Neutrophil (primary cell): ENCODE results near the gene NBDY.
"Not testable (repeated sequence)": the region's sequence is repeated elsewhere in the genome, so short reads cannot be mapped to it uniquely, and the experiment has no call there.

Experiments
- H3K27ac ChIP-seq: fragments of 200-600 bp; sonication (generic); 2 replicates; pipeline ENCODE4 v1.5.1; 2016; ENCODE audit warnings: mild to moderate bottlenecking, moderate library complexity
- H3K27me3 ChIP-seq: fragments of 200-600 bp; sonication (generic); 2 replicates; pipeline ENCODE4 v1.6.0; 2016; ENCODE audit warnings: mild to moderate bottlenecking
- H3K36me3 ChIP-seq: fragments of 200-600 bp; sonication (generic); 2 replicates; pipeline ENCODE4 v1.5.1; 2017
- H3K4me1 ChIP-seq, 2 experiments: fragments of 200-600 bp in 1 of 2; sonication (generic) in 1 of 2; 1 replicate in 1 of 2; 2 replicates in 1 of 2; pipeline versions ENCODE4 v1.5.1 to v1.6.1; 2013 to 2016; ENCODE audit warnings: low read depth in 1 of 2, low read length in 1 of 2, mild to moderate bottlenecking in 1 of 2, moderate library complexity in 1 of 2; ENCODE audit not compliant: control insufficient read depth in 1 of 2, insufficient read depth in 1 of 2
- H3K4me3 ChIP-seq, 2 experiments: fragments of 200-600 bp in 1 of 2; sonication (generic) in 1 of 2; 1 replicate in 1 of 2; 2 replicates in 1 of 2; pipeline ENCODE4 v1.5.1; 2013 to 2016; ENCODE audit warnings: low read depth in 1 of 2, low read length in 1 of 2, mild to moderate bottlenecking in 1 of 2, moderate library complexity in 1 of 2
- H3K9me3 ChIP-seq: fragments of 200-600 bp; sonication (generic); 2 replicates; pipeline ENCODE4 v1.5.1; 2016
- TF ChIP-seq, protein P1 (sequence below): fragments of 200-600 bp; sonication (generic); IDR thresholded peaks from 2 replicates; pipeline ENCODE4 v1.5.1; 2016; ENCODE audit warnings: antibody characterized with exemption

NBDY gene

DNA sequence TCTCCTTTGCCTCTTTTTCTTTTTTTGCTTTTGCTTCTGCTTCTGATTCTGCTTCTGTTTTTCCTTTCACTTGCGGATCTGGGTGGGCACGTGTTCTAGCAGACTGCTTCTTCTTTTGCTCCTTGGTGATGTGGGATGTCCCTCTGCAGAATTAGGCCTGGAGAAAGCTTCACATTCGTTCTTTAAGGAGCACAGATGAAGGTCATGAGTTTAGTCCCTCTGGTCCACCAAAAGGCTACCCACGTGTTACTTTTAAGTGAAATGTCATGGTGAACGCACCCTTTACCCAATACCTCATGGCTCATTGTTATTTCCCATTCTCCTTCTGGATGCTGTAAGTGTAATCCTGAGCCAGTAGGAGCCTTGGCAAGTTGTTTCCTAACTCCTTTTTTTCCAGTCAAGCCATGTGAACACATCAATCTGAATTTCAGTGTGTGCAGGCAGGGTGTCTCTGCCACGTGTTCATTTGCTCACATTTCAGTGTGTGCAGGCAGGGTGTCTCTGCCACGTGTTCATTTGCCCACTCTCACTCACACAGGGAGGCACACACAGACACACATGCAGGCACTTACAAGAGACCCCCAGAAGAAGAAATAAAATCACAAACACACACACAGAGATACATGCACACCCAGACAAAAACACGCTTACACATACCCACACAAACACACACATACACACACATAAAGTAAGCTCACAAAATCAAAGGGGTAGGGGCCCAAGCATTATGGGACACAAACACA, 36.9 kb downstream of the NBDY start:
- Histone ChIP-seq H3K9me3 (no peaks in the 10 kb centered on the region), H3K27ac (peak overlapping the region; percentile 57), H3K4me1 (peaks cover 3 to 37% of the 10 kb centered on the region in 2 experiments), H3K4me3 (peak overlapping the region in 1 of 2 experiments; percentile 7), H3K36me3 (no peaks in the 10 kb centered on the region), H3K27me3 (no peaks in the 10 kb centered on the region)
- TF ChIP-seq, protein P1, sequence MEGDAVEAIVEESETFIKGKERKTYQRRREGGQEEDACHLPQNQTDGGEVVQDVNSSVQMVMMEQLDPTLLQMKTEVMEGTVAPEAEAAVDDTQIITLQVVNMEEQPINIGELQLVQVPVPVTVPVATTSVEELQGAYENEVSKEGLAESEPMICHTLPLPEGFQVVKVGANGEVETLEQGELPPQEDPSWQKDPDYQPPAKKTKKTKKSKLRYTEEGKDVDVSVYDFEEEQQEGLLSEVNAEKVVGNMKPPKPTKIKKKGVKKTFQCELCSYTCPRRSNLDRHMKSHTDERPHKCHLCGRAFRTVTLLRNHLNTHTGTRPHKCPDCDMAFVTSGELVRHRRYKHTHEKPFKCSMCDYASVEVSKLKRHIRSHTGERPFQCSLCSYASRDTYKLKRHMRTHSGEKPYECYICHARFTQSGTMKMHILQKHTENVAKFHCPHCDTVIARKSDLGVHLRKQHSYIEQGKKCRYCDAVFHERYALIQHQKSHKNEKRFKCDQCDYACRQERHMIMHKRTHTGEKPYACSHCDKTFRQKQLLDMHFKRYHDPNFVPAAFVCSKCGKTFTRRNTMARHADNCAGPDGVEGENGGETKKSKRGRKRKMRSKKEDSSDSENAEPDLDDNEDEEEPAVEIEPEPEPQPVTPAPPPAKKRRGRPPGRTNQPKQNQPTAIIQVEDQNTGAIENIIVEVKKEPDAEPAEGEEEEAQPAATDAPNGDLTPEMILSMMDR: no peak

GRCh38 chrX:56766554-56767347, 37.7 kb downstream of the NBDY start:
- no peaks in the 10 kb centered on the region for H3K9me3 ChIP-seq
- H3K27me3 ChIP-seq: no peaks in the 10 kb centered on the region
- peaks cover 3 to 37% of the 10 kb centered on the region in 2 experiments for H3K4me1 ChIP-seq
- H3K27ac ChIP-seq: no peak overlapping the region
- H3K4me3 ChIP-seq: peak overlapping the region in 1 of 2 experiments; percentile 59
- no peaks in the 10 kb centered on the region for H3K36me3 ChIP-seq
- TF ChIP-seq, protein P1: no peak

GRCh38 chrX:56767348-56768119, 38.5 kb downstream of the NBDY start:
- not testable (repeated sequence) for H3K27ac ChIP-seq, H3K27me3 ChIP-seq, H3K9me3 ChIP-seq, H3K36me3 ChIP-seq
- Histone ChIP-seq H3K4me3 (peak overlapping the region in 1 of 2 experiments; percentile 59), H3K4me1 (peaks cover 3 to 37% of the 10 kb centered on the region in 2 experiments)

- not testable (repeated sequence) for H3K4me3 ChIP-seq, H3K36me3 ChIP-seq, H3K27me3 ChIP-seq, H3K9me3 ChIP-seq, H3K27ac ChIP-seq
- H3K4me1 ChIP-seq: peaks cover 3 to 37% of the 10 kb centered on the region in 2 experiments
Measured at GRCh38 chrX:56768120-56768660, 39.1 kb downstream of the NBDY start.

- not testable (repeated sequence) for H3K9me3 ChIP-seq, H3K4me1 ChIP-seq, H3K36me3 ChIP-seq, H3K27ac ChIP-seq, H3K4me3 ChIP-seq, H3K27me3 ChIP-seq
Measured at GRCh38 chrX:56772675-56773521, 43.9 kb downstream of the NBDY start.

DNA sequence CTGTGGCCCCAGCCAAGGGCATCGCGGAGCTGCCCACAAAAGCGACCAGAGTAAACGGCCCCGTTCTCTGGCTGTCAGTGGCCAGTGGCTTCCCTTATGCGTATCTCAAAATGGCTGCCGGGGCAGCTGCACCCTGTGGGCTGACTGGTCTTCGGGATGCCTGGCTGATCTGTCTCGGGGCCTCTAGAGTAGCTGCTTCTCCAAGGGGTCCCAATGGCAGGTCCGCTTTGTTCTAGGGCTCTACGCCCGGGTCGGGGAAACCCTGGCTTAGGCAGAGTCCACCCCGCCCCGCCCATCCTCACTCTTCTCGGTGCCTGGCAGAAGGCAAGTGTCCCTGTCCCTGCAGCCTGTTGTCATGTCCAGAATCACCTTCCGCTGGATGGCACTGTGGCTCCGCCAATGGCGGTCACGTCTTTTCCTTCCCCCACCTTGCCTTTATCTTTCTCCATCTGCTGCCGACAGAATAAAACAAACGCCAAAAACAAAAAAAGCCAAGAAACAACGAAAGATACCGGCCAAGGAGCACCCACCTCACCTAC, 44.5 kb downstream of the NBDY start:
- not testable (repeated sequence) for H3K27me3 ChIP-seq, H3K27ac ChIP-seq, H3K36me3 ChIP-seq, H3K4me3 ChIP-seq, H3K9me3 ChIP-seq, H3K4me1 ChIP-seq

DNA sequence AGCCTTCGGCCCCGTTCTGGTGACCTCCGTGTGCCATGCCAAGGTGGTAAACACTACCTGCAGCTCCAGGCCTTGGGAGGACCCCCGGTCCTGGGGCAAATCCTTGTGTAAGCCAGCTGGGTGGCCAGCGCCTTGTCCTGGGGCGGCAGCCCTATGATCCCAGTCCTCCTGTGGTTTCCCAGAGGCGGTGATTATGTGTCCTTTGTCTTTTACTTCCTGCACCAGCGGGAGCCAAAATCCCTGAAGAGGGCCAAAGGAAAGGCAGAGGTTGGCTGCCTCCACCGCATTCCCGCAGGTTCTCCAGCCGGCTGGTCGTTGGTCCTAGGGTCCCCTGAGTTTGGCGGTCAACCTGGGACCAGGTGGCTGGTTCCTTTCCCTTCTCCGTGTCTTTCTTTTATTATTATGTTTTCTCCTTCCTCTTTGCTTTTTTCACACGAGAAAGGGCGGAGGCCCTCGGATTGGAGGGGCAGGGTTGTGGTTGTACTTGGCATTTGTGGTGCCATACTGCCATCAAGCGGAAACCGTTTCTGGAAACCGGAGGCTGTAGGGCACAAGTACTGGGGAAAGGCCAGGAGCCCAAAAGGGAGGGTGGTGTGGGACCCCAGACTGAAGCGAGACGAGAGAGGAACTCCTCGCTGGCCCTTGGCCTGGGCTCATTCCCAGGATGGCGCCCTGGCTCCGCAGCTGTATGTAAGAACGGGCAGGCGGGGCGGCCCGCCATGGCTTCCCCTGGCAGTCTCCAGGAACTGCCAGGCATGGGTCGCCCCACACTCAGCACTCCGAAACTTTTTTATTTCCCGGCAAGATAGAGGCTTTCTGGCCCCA, 49.3 kb downstream of the NBDY start:
- not testable (repeated sequence) for H3K27me3 ChIP-seq, H3K9me3 ChIP-seq, H3K36me3 ChIP-seq, H3K4me3 ChIP-seq, H3K27ac ChIP-seq
- H3K4me1 ChIP-seq: peaks cover 0 to 16% of the 10 kb centered on the region in 2 experiments

DNA sequence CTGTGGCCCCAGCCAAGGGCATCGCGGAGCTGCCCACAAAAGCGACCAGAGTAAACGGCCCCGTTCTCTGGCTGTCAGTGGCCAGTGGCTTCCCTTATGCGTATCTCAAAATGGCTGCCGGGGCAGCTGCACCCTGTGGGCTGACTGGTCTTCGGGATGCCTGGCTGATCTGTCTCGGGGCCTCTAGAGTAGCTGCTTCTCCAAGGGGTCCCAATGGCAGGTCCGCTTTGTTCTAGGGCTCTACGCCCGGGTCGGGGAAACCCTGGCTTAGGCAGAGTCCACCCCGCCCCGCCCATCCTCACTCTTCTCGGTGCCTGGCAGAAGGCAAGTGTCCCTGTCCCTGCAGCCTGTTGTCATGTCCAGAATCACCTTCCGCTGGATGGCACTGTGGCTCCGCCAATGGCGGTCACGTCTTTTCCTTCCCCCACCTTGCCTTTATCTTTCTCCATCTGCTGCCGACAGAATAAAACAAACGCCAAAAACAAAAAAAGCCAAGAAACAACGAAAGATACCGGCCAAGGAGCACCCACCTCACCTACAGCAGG, 50.0 kb downstream of the NBDY start:
- H3K9me3 ChIP-seq, H3K4me3 ChIP-seq, H3K36me3 ChIP-seq, H3K27ac ChIP-seq, H3K27me3 ChIP-seq: not testable (repeated sequence)
- peaks cover 0 to 22% of the 10 kb centered on the region in 2 experiments for H3K4me1 ChIP-seq
